Psoas muscle (tissue), 8 donors: ENCODE measurements around the gene DOC2A. TPM values are rescaled to one million over a fixed set of nuclear protein-coding genes. Genes with fewer than 3 reads are reported as not detected.

ENCODE experiments used
- ATAC-seq, 4 donors: fragments of 200-7000 bp; cut with Tn5 transposase; one replicate each; pipeline ENCODE4 v1.9.1; 2020; ENCODE audit warnings: moderate library complexity in 3 of 4, mild to moderate bottlenecking in 2 of 4
- DNase-seq, 2 donors: peaks; one replicate each; pipeline ENCODE4 v3.0.0-alpha.2; 2020
- H3K27ac ChIP-seq: fragments of 200-600 bp; one replicate; pipeline ENCODE4 v1.8.0; 2022
- H3K27me3 ChIP-seq, 3 donors: fragments of 200-600 bp in 1 of 3; one replicate each; pipeline versions ENCODE4 v1.6.1 to v1.8.0; 2013 to 2022; ENCODE audit warnings: low read length in 2 of 3, mild to moderate bottlenecking in 2 of 3, moderate library complexity in 1 of 3; ENCODE audit not compliant: insufficient read depth in 3 of 3
- H3K36me3 ChIP-seq, 2 donors: fragments of 200-600 bp in 1 of 2; one replicate each; pipeline versions ENCODE4 v1.6.1 to v1.8.0; 2013 to 2022; ENCODE audit warnings: low read depth in 1 of 2, mild to moderate bottlenecking in 1 of 2, moderate library complexity in 1 of 2; ENCODE audit not compliant: insufficient read depth in 1 of 2
- H3K4me1 ChIP-seq: fragments of 200-600 bp; one replicate; pipeline ENCODE4 v1.8.0; 2022
- H3K4me3 ChIP-seq: fragments of 200-600 bp; one replicate; pipeline ENCODE4 v1.8.0; 2022; ENCODE audit warnings: mild to moderate bottlenecking
- H3K9me3 ChIP-seq: fragments of 200-600 bp; one replicate; pipeline ENCODE4 v1.8.0; 2022
- CTCF ChIP-seq: fragments of 200-600 bp; IDR thresholded peaks from one replicate; pipeline ENCODE4 v1.8.0; 2022; ENCODE audit warnings: antibody characterized with exemption
- WGBS, 3 donors: extraction: QIAGEN DNeasy Blood & Tissue Kit; methylation state at CpG; one replicate each; pipeline versions ENCODE4 v1.1.6 to v1.1.7; 2013; 5-methylcytosine and 5-hydroxymethylcytosine counted together
- intact Hi-C, 2 donors: fragments of 100-400 bp; cut with DNase I; formaldehyde crosslinking; loops; one replicate each; pipeline versions ENCODE4 v1.11.0 to v1.14.2; 2022
- polyA plus RNA-seq, 3 donors: library from polyadenylated mRNA; stranded (reverse); fragments of 200-250 nt; gene quantifications; one replicate each; pipeline ENCODE4 v1.2.3, GENCODE V29; 2013
- total RNA-seq, 4 donors: library from RNA; stranded (reverse); fragmentation: NEBNext Ultra II Directional in 2 of 4; extraction: Animal tissue kit (Norgen Biotek cat#: 25700) in 2 of 4; gene quantifications; one replicate each; pipeline versions ENCODE4 v1.2.1 to v1.2.4, GENCODE V29; 2021 to 2023
- donor health status: healthy with polysubstance abuse.
- donor health status: DM: no; HTN: no; CAD: no; lungs with moderate emphysema.
- donor health status: Bipolar disorder and iron deficiency.
- donor health status: healthy.
- donor health status: DM: yes; HTN: yes; CAD: no.
- donor health status: DM: no; HTN: no; CAD: no.
- donor health status: DM: no; HTN: no; CAD: no.
- donor health status: DM: yes; HTN: yes; CAD: no.

The DOC2A gene
- total and polyA plus RNA-seq, 7 donors, result 0.11 to 0.51 (median 0.15) TPM; not detected in 2

- peaks cover 25% of the 10 kb centered on the region for H3K4me1 ChIP-seq
- WGBS, 3 donors, result 59 to 69% (median 67%) methylated on average over 6 of the region's 6 CpGs
- peak overlapping the region; percentile 91 for H3K27ac ChIP-seq
- TF ChIP-seq CTCF, result no peak
- H3K4me3 ChIP-seq, result peak overlapping the region; percentile 95
- no peaks in the 10 kb centered on the region for H3K27me3 ChIP-seq
- no peaks in the 10 kb centered on the region for H3K9me3 ChIP-seq
- DNase-seq (no peak), ATAC-seq (no peak)
- H3K36me3 ChIP-seq, result peaks cover 6 to 39% of the 10 kb centered on the region in 2 donors
- intact Hi-C loops, result loop anchor here in 1 of 2 donors (5.0 to 10.0 kb wide), 3 partner anchors 46 to 1752 kb away; partner anchors contain the start of genes CDIPT and KCTD13
These were observed 37.8 kb downstream of the DOC2A start for GRCh38 chr16:29972992-29973383.

GRCh38 chr16:29972500-29972899 is 38.3 kb downstream of the DOC2A start:
- Histone ChIP-seq H3K4me3 (no peak overlapping the region), H3K27ac (no peak overlapping the region), H3K4me1 (peaks cover 25% of the 10 kb centered on the region), H3K27me3 (no peaks in the 10 kb centered on the region), H3K36me3 (peaks cover 6 to 38% of the 10 kb centered on the region in 2 donors), H3K9me3 (no peaks in the 10 kb centered on the region)
- TF ChIP-seq CTCF, result no peak
- no peak for DNase-seq
- no peak for ATAC-seq
- intact Hi-C loops, result loop anchor here in 1 of 2 donors (5.0 to 10.0 kb wide), 3 partner anchors 45 to 1752 kb away; partner anchors contain the start of genes CDIPT and KCTD13
- 85 to 100% (median 94%) methylated on average over 1 of the region's 1 CpG for WGBS, 3 donors

- TF ChIP-seq CTCF, result no peak
- WGBS, 3 donors, result 87 to 95% (median 91%) methylated on average over 8 of the region's 8 CpGs
- ATAC-seq, result no peak
- Histone ChIP-seq H3K4me1 (peaks cover 20% of the 10 kb centered on the region), H3K9me3 (no peaks in the 10 kb centered on the region), H3K27me3 (no peaks in the 10 kb centered on the region), H3K27ac (no peak overlapping the region), H3K36me3 (peaks cover 6 to 43% of the 10 kb centered on the region in 2 donors), H3K4me3 (no peak overlapping the region)
- no peak for DNase-seq
- intact Hi-C loops, result loop anchor here in 1 of 2 donors (5.0 to 10.0 kb wide), 3 partner anchors 44 to 1753 kb away; partner anchors contain the start of genes CDIPT and KCTD13
These were observed 39.5 kb downstream of the DOC2A start for GRCh38 chr16:29971304-29971703.

GRCh38 chr16:29968205-29968604 is 42.6 kb downstream of the DOC2A start:
- intact Hi-C loops, result no loop called here
- 88 to 95% (median 89%) methylated on average over 4 of the region's 4 CpGs for WGBS, 3 donors

More at GRCh38 chr16:29968205-29968604, 42.6 kb downstream of the DOC2A start:
- no peak for TF ChIP-seq CTCF
- no peak for ATAC-seq
- Histone ChIP-seq H3K36me3 (peaks cover 6 to 52% of the 10 kb centered on the region in 2 donors), H3K27ac (no peak overlapping the region), H3K4me3 (no peak overlapping the region), H3K27me3 (no peaks in the 10 kb centered on the region), H3K9me3 (no peaks in the 10 kb centered on the region), H3K4me1 (peaks cover 2% of the 10 kb centered on the region)
- DNase-seq, result no peak
